Esophagus muscularis mucosa (tissue), 4 donors: ENCODE results near the gene SDK1. TPM values are rescaled to one million over a fixed set of nuclear protein-coding genes. Genes with fewer than 3 reads are reported as not detected.

Source experiments
- DNase-seq: peaks from one replicate; pipeline ENCODE4 v3.0.0-alpha.2; 2017; ENCODE audit errors: extremely low spot score
- H3K27ac ChIP-seq, 4 donors: fragments of 200-600 bp; sonication (generic); replicated peaks in 1 of 4; 1 replicate in 3 of 4; 2 replicates in 1 of 4; pipeline ENCODE4 v1.5.1; 2016 to 2019; ENCODE audit warnings: mild to moderate bottlenecking in 1 of 4
- H3K27me3 ChIP-seq, 4 donors: fragments of 200-600 bp; sonication (generic); one replicate each; pipeline versions ENCODE4 v1.5.1 to v1.6.0; 2016 to 2019
- H3K36me3 ChIP-seq, 4 donors: fragments of 200-600 bp; sonication (generic); one replicate each; pipeline ENCODE4 v1.5.1; 2016 to 2019
- H3K4me1 ChIP-seq, 4 donors: fragments of 200-600 bp; sonication (generic); one replicate each; pipeline ENCODE4 v1.5.1; 2016 to 2019
- H3K4me3 ChIP-seq, 4 donors: fragments of 200-600 bp; sonication (generic); 1 replicate in 2 of 4; 2 replicates in 2 of 4; pipeline ENCODE4 v1.5.1; 2016 to 2019; ENCODE audit warnings: mild to moderate bottlenecking in 4 of 4, moderate library complexity in 1 of 4
- H3K9me3 ChIP-seq, 4 donors: fragments of 200-600 bp; sonication (generic); 1 replicate in 3 of 4; 2 replicates in 1 of 4; pipeline ENCODE4 v1.5.1; 2016 to 2019
- CTCF ChIP-seq, 3 experiments: fragments of 200-600 bp in 2 of 3; fragments of 450-650 bp in 1 of 3; sonication (generic) in 2 of 3; IDR thresholded peaks; one replicate each; pipeline ENCODE4 v1.5.1; 2017 to 2019; ENCODE audit warnings: antibody characterized with exemption in 3 of 3, mild to moderate bottlenecking in 2 of 3, moderate library complexity in 1 of 3
- EP300 ChIP-seq: sonication (generic); formaldehyde crosslinking; IDR thresholded peaks from one replicate; pipeline ENCODE4 v1.6.1; 2017; ENCODE audit warnings: antibody characterized with exemption
- POLR2A ChIP-seq: fragments of 450-650 bp; IDR thresholded peaks from one replicate; pipeline ENCODE4 v1.6.1; 2017; ENCODE audit warnings: antibody characterized with exemption, moderate library complexity, mild to moderate bottlenecking, low read depth
- POLR2AphosphoS5 ChIP-seq, 2 donors: sonication (generic); formaldehyde crosslinking; IDR thresholded peaks; one replicate each; pipeline ENCODE4 v1.6.1; 2017; ENCODE audit warnings: antibody characterized with exemption in 2 of 2
- WGBS: methylation state at CpG from one replicate; pipeline ENCODE4 v1.1.5; 2018; 5-methylcytosine and 5-hydroxymethylcytosine counted together
- intact Hi-C: fragments of 100-400 bp; cut with DNase I; formaldehyde crosslinking; loops from one replicate; pipeline ENCODE4 v1.15.1; 2023
- total RNA-seq, 4 donors: library from RNA; depleted of rRNA; stranded (reverse); fragments of >200 nt; gene quantifications; one replicate each; pipeline versions ENCODE4 v1.1.0 to v1.2.1, GENCODE V29; 2016

SDK1 gene
- total RNA-seq, 4 donors from 2014 or later = 7.8 to 18.6 (median 12.0) TPM

- Histone ChIP-seq H3K36me3 (no peaks in the 10 kb centered on the region), H3K27ac (no peak overlapping the region), H3K4me1 (no peaks in the 10 kb centered on the region), H3K27me3 (peaks cover 0 to 6% (median 0%) of the 10 kb centered on the region in 4 donors), H3K4me3 (no peak overlapping the region), H3K9me3 (no peaks in the 10 kb centered on the region)
- intact Hi-C loops = no loop called here
- DNase-seq = no peak
- WGBS = 83% methylated on average over 2 of the region's 2 CpGs
- TF ChIP-seq POLR2AphosphoS5 (IDR thresholded peaks at IDR 0.05) (no peak), EP300 (no peak), CTCF (IDR thresholded peaks at IDR 0.05) (no peak), POLR2A (no peak)
These were observed 31.3 kb downstream of the SDK1 start for GRCh38 chr7:3332308-3332707.

- H3K4me3 ChIP-seq = no peak overlapping the region
- H3K9me3 ChIP-seq = no peaks in the 10 kb centered on the region
- intact Hi-C loops = no loop called here
- H3K36me3 ChIP-seq = no peaks in the 10 kb centered on the region
- WGBS = 84% methylated on average over 2 of the region's 2 CpGs
- H3K4me1 ChIP-seq = no peaks in the 10 kb centered on the region
- no peak overlapping the region for H3K27ac ChIP-seq
- DNase-seq = no peak
- TF ChIP-seq EP300 (no peak), CTCF (IDR thresholded peaks at IDR 0.05) (no peak), POLR2AphosphoS5 (IDR thresholded peaks at IDR 0.05) (no peak), POLR2A (no peak)
- H3K27me3 ChIP-seq = peaks cover 0 to 6% (median 0%) of the 10 kb centered on the region in 4 donors
These were observed 32.8 kb downstream of the SDK1 start for GRCh38 chr7:3333861-3334260.

GRCh38 chr7:3336042-3336665 lies 35.1 kb downstream of the SDK1 start:
- intact Hi-C loops = no loop called here

GRCh38 chr7:3338161-3338560 lies 37.1 kb downstream of the SDK1 start:
- no peak overlapping the region for H3K4me3 ChIP-seq
- intact Hi-C loops = no loop called here
- H3K27ac ChIP-seq = no peak overlapping the region
- H3K9me3 ChIP-seq = no peaks in the 10 kb centered on the region
- H3K36me3 ChIP-seq = no peaks in the 10 kb centered on the region
- H3K4me1 ChIP-seq = no peaks in the 10 kb centered on the region
- DNase-seq = no peak
- 51% methylated on average over 3 of the region's 3 CpGs for whole genome bisulfite sequencing
- TF ChIP-seq POLR2AphosphoS5 (IDR thresholded peaks at IDR 0.05) (no peak), EP300 (no peak), POLR2A (no peak)
- peaks cover 0 to 6% (median 0%) of the 10 kb centered on the region in 4 donors for H3K27me3 ChIP-seq

More at GRCh38 chr7:3336042-3336665, 35.1 kb downstream of the SDK1 start:
- Histone ChIP-seq H3K4me1 (no peaks in the 10 kb centered on the region), H3K36me3 (no peaks in the 10 kb centered on the region), H3K9me3 (no peaks in the 10 kb centered on the region), H3K4me3 (no peak overlapping the region), H3K27ac (no peak overlapping the region), H3K27me3 (peaks cover 0 to 6% (median 0%) of the 10 kb centered on the region in 4 donors)
- DNase-seq = no peak
- WGBS = 94% methylated on average over 3 of the region's 6 CpGs
- no peak for TF ChIP-seq POLR2AphosphoS5 (IDR thresholded peaks at IDR 0.05)
- TF ChIP-seq EP300 = no peak
- TF ChIP-seq CTCF (IDR thresholded peaks at IDR 0.05) = no peak
- no peak for TF ChIP-seq POLR2A

GRCh38 chr7:3345699-3346481 lies 44.8 kb downstream of the SDK1 start:
- TF ChIP-seq POLR2AphosphoS5 (IDR thresholded peaks at IDR 0.05) (no peak), POLR2A (no peak), EP300 (no peak), CTCF (IDR thresholded peaks at IDR 0.05) (no peak)
- Histone ChIP-seq H3K36me3 (no peaks in the 10 kb centered on the region), H3K4me3 (no peak overlapping the region), H3K4me1 (no peaks in the 10 kb centered on the region), H3K27me3 (no peaks in the 10 kb centered on the region), H3K9me3 (no peaks in the 10 kb centered on the region), H3K27ac (no peak overlapping the region)
- intact Hi-C loops = no loop called here
- DNase-seq = no peak
- 85% methylated on average over 12 of the region's 12 CpGs for WGBS
